MM.1S (cell line): Measurements from ENCODE around the gene CARMIL1.

Experiments used
- DNase-seq: peaks from one replicate; pipeline ENCODE4 v3.0.0-alpha.2; 2015
- H2AFZ ChIP-seq: fragments of 300-600 bp; sonication (generic); 2 replicates; pipeline ENCODE4 v1.6.0; 2016; ENCODE audit warnings: antibody characterized with exemption, low read length
- H3F3A ChIP-seq: fragments of 300-600 bp; sonication (generic); 2 replicates; pipeline ENCODE4 v1.6.1; 2016; ENCODE audit warnings: mild to moderate bottlenecking, antibody characterized with exemption, low read length, moderate library complexity, mixed read lengths; ENCODE audit not compliant: insufficient read depth
- H3K27ac ChIP-seq: fragments of 300-600 bp; sonication (generic); 2 replicates; pipeline ENCODE4 v1.5.1; 2016; ENCODE audit warnings: mild to moderate bottlenecking, low read length
- H3K27me3 ChIP-seq: fragments of 300-600 bp; sonication (generic); replicated peaks from 2 replicates; pipeline ENCODE4 v1.6.0; 2016; ENCODE audit warnings: low read length; ENCODE audit not compliant: insufficient read depth
- H3K36me3 ChIP-seq: fragments of 300-600 bp; sonication (generic); replicated peaks from 2 replicates; pipeline ENCODE4 v1.6.1; 2016; ENCODE audit warnings: mild to moderate bottlenecking, low read length, mixed read lengths; ENCODE audit not compliant: insufficient read depth
- H3K4me1 ChIP-seq: fragments of 300-600 bp; sonication (generic); 2 replicates; pipeline ENCODE4 v1.6.1; 2016; ENCODE audit warnings: low read length, mixed read lengths
- H3K4me2 ChIP-seq: fragments of 300-600 bp; sonication (generic); 2 replicates; pipeline ENCODE4 v1.6.0; 2016; ENCODE audit warnings: low read depth, low read length
- H3K4me3 ChIP-seq: fragments of 300-600 bp; sonication (generic); 2 replicates; pipeline ENCODE4 v1.5.1; 2016; ENCODE audit warnings: low read length, mixed read lengths
- H3K79me2 ChIP-seq: fragments of 300-600 bp; sonication (generic); 2 replicates; pipeline ENCODE4 v1.6.1; 2016; ENCODE audit warnings: mixed run types, low read length, mixed read lengths
- H3K9ac ChIP-seq: fragments of 300-600 bp; sonication (generic); 2 replicates; pipeline ENCODE4 v1.6.1; 2016; ENCODE audit warnings: low read length, mixed read lengths
- H3K9me2 ChIP-seq: fragments of 300-600 bp; sonication (generic); replicated peaks from 2 replicates; pipeline ENCODE4 v1.6.1; 2016; ENCODE audit warnings: mild to moderate bottlenecking, low read length, mixed read lengths; ENCODE audit not compliant: insufficient read depth
- H3K9me3 ChIP-seq: fragments of 300-600 bp; sonication (generic); replicated peaks from 2 replicates; pipeline ENCODE4 v1.6.1; 2016; ENCODE audit warnings: mild to moderate bottlenecking, low read length, mixed read lengths; ENCODE audit not compliant: insufficient read depth
- H4K20me1 ChIP-seq: fragments of 300-600 bp; sonication (generic); 2 replicates; pipeline ENCODE4 v1.6.1; 2016; ENCODE audit warnings: mild to moderate bottlenecking, low read length, moderate library complexity, mixed read lengths; ENCODE audit not compliant: insufficient read depth
- EZH2 ChIP-seq: fragments of 300-600 bp; sonication (generic); optimal IDR thresholded peaks from 2 replicates; pipeline ENCODE3; 2017; ENCODE audit warnings: low read depth, mild to moderate bottlenecking, antibody characterized with exemption, low read length, mixed read lengths
- EZH2phosphoT487 ChIP-seq: fragments of 300-600 bp; sonication (generic); IDR thresholded peaks from 2 replicates; pipeline ENCODE4 v1.6.1; 2018; ENCODE audit warnings: antibody characterized with exemption, low read length
- TF ChIP-seq, protein P1 (sequence below): fragments of 300-600 bp; sonication (generic); IDR thresholded peaks from 2 replicates; pipeline ENCODE4 v1.5.1; 2016; ENCODE audit warnings: antibody characterized with exemption, low read length, mixed read lengths

Gene CARMIL1

DNA sequence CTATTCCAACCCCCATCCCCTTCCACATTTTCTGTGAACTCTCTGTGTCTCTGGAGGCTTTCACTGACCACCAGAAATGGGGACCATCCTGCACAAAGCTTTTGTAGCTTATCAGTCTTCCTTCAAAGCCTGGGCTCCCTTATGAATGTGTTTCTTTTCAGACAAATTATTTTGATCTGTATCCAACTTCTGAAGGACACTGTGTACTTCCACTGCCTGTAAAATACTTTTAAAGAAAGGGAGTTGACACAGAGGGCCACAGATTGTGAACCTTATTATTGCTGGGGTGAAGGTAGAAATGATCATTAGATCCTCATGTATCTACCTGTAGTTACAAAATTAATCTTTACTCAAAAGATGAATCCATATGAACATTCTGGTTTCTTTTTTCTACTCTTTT, 135.6 kb downstream of the CARMIL1 start:
- H3K4me2 ChIP-seq = peak overlapping the region; percentile 88; the same call in 1 of the 2 replicates

DNA sequence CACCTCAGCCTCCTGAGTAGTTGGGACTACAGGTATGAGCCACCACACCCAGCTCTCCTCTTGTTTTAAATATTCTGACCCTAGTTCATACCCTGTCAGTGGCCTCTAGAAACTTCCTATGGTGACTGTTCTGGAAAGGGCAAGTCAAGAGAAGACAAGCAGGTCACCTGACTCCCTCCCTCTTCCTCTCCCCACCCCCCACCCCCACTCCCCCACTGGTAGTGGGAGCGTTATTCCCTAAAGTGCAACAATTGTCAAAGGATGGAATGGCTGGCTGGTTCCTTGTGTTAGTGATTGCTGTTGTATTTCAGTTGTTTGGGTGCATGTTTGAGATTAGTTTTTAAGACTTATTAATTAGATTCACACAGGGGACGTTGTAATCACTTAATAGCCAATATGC, 136.1 kb downstream of the CARMIL1 start:
- Histone ChIP-seq H3K27ac (no peak overlapping the region), H3K79me2 (peaks cover 90% of the 10 kb centered on the region), H3K4me3 (no peak overlapping the region)

More for the DNA sequence above, 135.6 kb downstream of the CARMIL1 start:
- no peaks in the 10 kb centered on the region for H3K9me2 ChIP-seq
- H2AFZ ChIP-seq = no peak overlapping the region
- no peaks in the 10 kb centered on the region for H3K9me3 ChIP-seq
- H3K79me2 ChIP-seq = peaks cover 91% of the 10 kb centered on the region
- no peak overlapping the region for H3K4me3 ChIP-seq
- no peak for DNase-seq
- no peaks in the 10 kb centered on the region for H3K36me3 ChIP-seq
- H3K27ac ChIP-seq = peak overlapping the region; percentile 99; the same call in 1 of the 2 replicates
- no peaks in the 10 kb centered on the region for H4K20me1 ChIP-seq
- TF ChIP-seq EZH2phosphoT487 (no peak), EZH2 (no peak)
- TF ChIP-seq, protein P1, sequence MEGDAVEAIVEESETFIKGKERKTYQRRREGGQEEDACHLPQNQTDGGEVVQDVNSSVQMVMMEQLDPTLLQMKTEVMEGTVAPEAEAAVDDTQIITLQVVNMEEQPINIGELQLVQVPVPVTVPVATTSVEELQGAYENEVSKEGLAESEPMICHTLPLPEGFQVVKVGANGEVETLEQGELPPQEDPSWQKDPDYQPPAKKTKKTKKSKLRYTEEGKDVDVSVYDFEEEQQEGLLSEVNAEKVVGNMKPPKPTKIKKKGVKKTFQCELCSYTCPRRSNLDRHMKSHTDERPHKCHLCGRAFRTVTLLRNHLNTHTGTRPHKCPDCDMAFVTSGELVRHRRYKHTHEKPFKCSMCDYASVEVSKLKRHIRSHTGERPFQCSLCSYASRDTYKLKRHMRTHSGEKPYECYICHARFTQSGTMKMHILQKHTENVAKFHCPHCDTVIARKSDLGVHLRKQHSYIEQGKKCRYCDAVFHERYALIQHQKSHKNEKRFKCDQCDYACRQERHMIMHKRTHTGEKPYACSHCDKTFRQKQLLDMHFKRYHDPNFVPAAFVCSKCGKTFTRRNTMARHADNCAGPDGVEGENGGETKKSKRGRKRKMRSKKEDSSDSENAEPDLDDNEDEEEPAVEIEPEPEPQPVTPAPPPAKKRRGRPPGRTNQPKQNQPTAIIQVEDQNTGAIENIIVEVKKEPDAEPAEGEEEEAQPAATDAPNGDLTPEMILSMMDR = no peak
- peak overlapping the region; percentile 81; the same call in 1 of the 2 replicates for H3K9ac ChIP-seq
- H3K4me1 ChIP-seq = peaks cover 71% of the 10 kb centered on the region
- no peaks in the 10 kb centered on the region for H3K27me3 ChIP-seq
- H3F3A ChIP-seq = peaks cover 39% of the 10 kb centered on the region

DNA sequence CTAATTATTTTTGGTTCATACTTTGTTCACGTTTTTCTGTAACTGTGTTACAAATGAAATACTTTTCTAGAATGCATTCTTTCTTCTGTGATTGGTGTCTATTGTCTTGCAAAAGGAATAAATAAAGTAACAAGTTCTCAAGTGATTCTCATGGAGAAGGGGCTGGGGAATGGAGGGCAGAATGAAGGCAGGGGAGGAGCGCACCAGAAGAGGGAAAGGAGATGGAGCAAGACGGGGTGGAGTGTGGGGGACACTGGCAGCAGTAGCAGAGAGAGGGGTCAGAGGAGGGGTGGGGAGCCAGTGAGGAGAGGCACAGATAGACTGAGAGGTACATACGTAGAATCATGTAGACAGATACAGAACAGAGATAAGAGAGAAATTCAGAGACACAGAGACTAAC, 136.5 kb downstream of the CARMIL1 start:
- Histone ChIP-seq H4K20me1 (no peaks in the 10 kb centered on the region), H3K4me1 (peaks cover 68% of the 10 kb centered on the region), H3F3A (peaks cover 30% of the 10 kb centered on the region), H3K27me3 (no peaks in the 10 kb centered on the region), H3K36me3 (no peaks in the 10 kb centered on the region), H3K79me2 (peaks cover 86% of the 10 kb centered on the region), H2AFZ (no peak overlapping the region), H3K4me3 (no peak overlapping the region), H3K4me2 (no peak overlapping the region), H3K27ac (no peak overlapping the region), H3K9me2 (no peaks in the 10 kb centered on the region), H3K9ac (no peak overlapping the region), H3K9me3 (no peaks in the 10 kb centered on the region)
- no peak for TF ChIP-seq EZH2
- TF ChIP-seq, protein P1 = no peak
- TF ChIP-seq EZH2phosphoT487 = no peak
- no peak for DNase-seq

More for the DNA sequence above, 136.1 kb downstream of the CARMIL1 start:
- Histone ChIP-seq H3K9me3 (no peaks in the 10 kb centered on the region), H3K4me2 (no peak overlapping the region), H3K9ac (no peak overlapping the region), H3F3A (peaks cover 34% of the 10 kb centered on the region), H3K4me1 (peaks cover 68% of the 10 kb centered on the region), H2AFZ (no peak overlapping the region), H4K20me1 (no peaks in the 10 kb centered on the region), H3K9me2 (no peaks in the 10 kb centered on the region), H3K27me3 (no peaks in the 10 kb centered on the region), H3K36me3 (no peaks in the 10 kb centered on the region)
- TF ChIP-seq EZH2phosphoT487 = no peak
- TF ChIP-seq EZH2 = no peak
- TF ChIP-seq, protein P1 = no peak
- DNase-seq = no peak
